ENCODE results near the gene ABLIM2. TPM values are rescaled to one million over a fixed set of nuclear protein-coding genes. Genes with fewer than 3 reads are reported as not detected.

ABLIM2 gene
- total RNA-seq, 1 donor from 2014 or later: 7.5 TPM

GRCh38 chr4:7937006-7937405 lies 221.6 kb downstream of the ABLIM2 start:
- peak overlapping the region; percentile 100 for H3K4me3 Mint-ChIP-seq (ENCODE audit: unreplicated experiment)
- TF ChIP-seq CTCF (IDR thresholded peaks at IDR 0.05; ENCODE audit: partially characterized antibody, unreplicated experiment): no peak
- H3K27ac Mint-ChIP-seq (ENCODE audit: unreplicated experiment): peak overlapping the region; percentile 99

GRCh38 chr4:7933651-7934510 lies 224.7 kb downstream of the ABLIM2 start:
- peak overlapping the region; percentile 100 for H3K4me3 Mint-ChIP-seq (ENCODE audit: unreplicated experiment)
- H3K36me3 Mint-ChIP-seq (ENCODE audit: unreplicated experiment): peaks cover 6% of the 10 kb centered on the region
- H3K4me1 Mint-ChIP-seq (ENCODE audit: low read depth, unreplicated experiment): peaks cover 51% of the 10 kb centered on the region
- H3K27me3 Mint-ChIP-seq (ENCODE audit: unreplicated experiment): peaks cover 19% of the 10 kb centered on the region
- peaks cover 18% of the 10 kb centered on the region for H3K9me3 Mint-ChIP-seq (ENCODE audit: unreplicated experiment)
- H3K27ac Mint-ChIP-seq (ENCODE audit: unreplicated experiment): peak overlapping the region; percentile 72
- peak; percentile 64 for DNase-seq
- no peak for TF ChIP-seq CTCF (IDR thresholded peaks at IDR 0.05; ENCODE audit: partially characterized antibody, unreplicated experiment)

More at GRCh38 chr4:7937006-7937405, 221.6 kb downstream of the ABLIM2 start:
- Mint-ChIP-seq H3K4me1 (ENCODE audit: low read depth, unreplicated experiment) (peaks cover 37% of the 10 kb centered on the region), H3K36me3 (ENCODE audit: unreplicated experiment) (peaks cover 6% of the 10 kb centered on the region), H3K27me3 (ENCODE audit: unreplicated experiment) (peaks cover 29% of the 10 kb centered on the region), H3K9me3 (ENCODE audit: unreplicated experiment) (peaks cover 24% of the 10 kb centered on the region)
- DNase-seq: no peak

GRCh38 chr4:7932287-7932686 lies 226.3 kb downstream of the ABLIM2 start:
- H3K36me3 Mint-ChIP-seq (ENCODE audit: unreplicated experiment): no peaks in the 10 kb centered on the region
- peaks cover 63% of the 10 kb centered on the region for H3K4me1 Mint-ChIP-seq (ENCODE audit: low read depth, unreplicated experiment)
- peaks cover 9% of the 10 kb centered on the region for H3K27me3 Mint-ChIP-seq (ENCODE audit: unreplicated experiment)
- no peak for TF ChIP-seq CTCF (IDR thresholded peaks at IDR 0.05; ENCODE audit: partially characterized antibody, unreplicated experiment)
- DNase-seq: no peak
- H3K27ac Mint-ChIP-seq (ENCODE audit: unreplicated experiment): peak overlapping the region; percentile 12
- H3K9me3 Mint-ChIP-seq (ENCODE audit: unreplicated experiment): peaks cover 15% of the 10 kb centered on the region
- H3K4me3 Mint-ChIP-seq (ENCODE audit: unreplicated experiment): peak overlapping the region; percentile 52

- peaks cover 6% of the 10 kb centered on the region for H3K27me3 Mint-ChIP-seq (ENCODE audit: unreplicated experiment)
- H3K27ac Mint-ChIP-seq (ENCODE audit: unreplicated experiment): peak overlapping the region; percentile 90
- no peaks in the 10 kb centered on the region for H3K36me3 Mint-ChIP-seq (ENCODE audit: unreplicated experiment)
- H3K4me3 Mint-ChIP-seq (ENCODE audit: unreplicated experiment): peak overlapping the region; percentile 80
- peaks cover 77% of the 10 kb centered on the region for H3K4me1 Mint-ChIP-seq (ENCODE audit: low read depth, unreplicated experiment)
- peaks cover 19% of the 10 kb centered on the region for H3K9me3 Mint-ChIP-seq (ENCODE audit: unreplicated experiment)
- TF ChIP-seq CTCF (IDR thresholded peaks at IDR 0.05; ENCODE audit: partially characterized antibody, unreplicated experiment): no peak
- DNase-seq: no peak
These were observed 229.3 kb downstream of the ABLIM2 start for GRCh38 chr4:7929118-7929951.
